Transverse colon (tissue), 4 donors: ENCODE data around the gene PCSK7. TPM values are rescaled to one million over a fixed set of nuclear protein-coding genes. Genes with fewer than 3 reads are reported as not detected.

Source experiments
- DNase-seq: peaks from one replicate; pipeline ENCODE4 v3.0.0-alpha.2; 2019
- H3K27ac ChIP-seq, 4 donors: fragments of 200-600 bp; sonication (generic); 2 replicates each; pipeline ENCODE4 v1.5.1; 2016 to 2018; ENCODE audit warnings: inconsistent platforms in 4 of 4
- H3K27me3 ChIP-seq: fragments of 200-600 bp; sonication (generic); 2 replicates; pipeline ENCODE4 v1.5.1; 2017; ENCODE audit warnings: inconsistent platforms
- H3K36me3 ChIP-seq, 4 donors: fragments of 200-600 bp; sonication (generic); 2 replicates each; pipeline ENCODE4 v1.5.1; 2017 to 2019; ENCODE audit warnings: inconsistent platforms in 4 of 4
- H3K4me1 ChIP-seq, 4 donors: fragments of 200-600 bp; sonication (generic); 2 replicates each; pipeline ENCODE4 v1.5.1; 2017 to 2020; ENCODE audit warnings: inconsistent platforms in 4 of 4
- H3K4me3 ChIP-seq, 4 donors: fragments of 200-600 bp; sonication (generic); 1 replicate in 1 of 4; 2 replicates in 3 of 4; pipeline versions ENCODE4 v1.5.1 to v1.6.1; 2017 to 2019; ENCODE audit warnings: inconsistent platforms in 4 of 4
- H3K9me3 ChIP-seq, 2 donors: fragments of 200-600 bp; sonication (generic); 2 replicates each; pipeline ENCODE4 v1.5.1; 2017 to 2019; ENCODE audit warnings: inconsistent platforms in 2 of 2
- CTCF ChIP-seq, 5 experiments: fragments of 200-600 bp in 3 of 5; fragments of 450-650 bp in 2 of 5; sonication (generic) in 3 of 5; IDR thresholded peaks; 1 replicate in 2 of 5; 2 replicates in 3 of 5; pipeline ENCODE4 v1.5.1; 2016 to 2017; ENCODE audit warnings: antibody characterized with exemption in 5 of 5, inconsistent platforms in 3 of 5, mild to moderate bottlenecking in 2 of 5, moderate library complexity in 1 of 5
- EP300 ChIP-seq: sonication (generic); formaldehyde crosslinking; IDR thresholded peaks from one replicate; pipeline ENCODE4 v1.6.1; 2017; ENCODE audit warnings: antibody characterized with exemption, low read depth
- POLR2A ChIP-seq: fragments of 450-650 bp; IDR thresholded peaks from one replicate; pipeline ENCODE4 v1.6.1; 2016; ENCODE audit warnings: antibody characterized with exemption, mild to moderate bottlenecking, moderate library complexity
- POLR2AphosphoS5 ChIP-seq, 3 donors: sonication (generic); formaldehyde crosslinking; IDR thresholded peaks; one replicate each; pipeline ENCODE4 v1.6.1; 2016; ENCODE audit warnings: antibody characterized with exemption in 3 of 3
- WGBS, 2 donors: methylation state at CpG; one replicate each; pipeline ENCODE4 v1.1.5; 2018; ENCODE audit warnings: low coverage in 1 of 2; 5-methylcytosine and 5-hydroxymethylcytosine counted together
- in situ Hi-C, 4 donors: fragments of 200-750 bp; cut with MboI; loops; one replicate each; pipeline versions ENCODE4 v1.15.0 to v1.15.1; 2017; ENCODE audit warnings: low sequenced_read_pairs in 3 of 4, low pct_ligation_motif_present in 1 of 4, low pct_unique_long_range_greater_than_20kb in 1 of 4
- intact Hi-C: fragments of 100-400 bp; cut with DNase I; formaldehyde crosslinking; loops from one replicate; pipeline ENCODE4 v1.15.1; 2023; ENCODE audit warnings: low total_unique reads
- total RNA-seq, 4 donors: library from RNA; depleted of rRNA; stranded (reverse); fragments of >200 nt; gene quantifications; one replicate each; pipeline ENCODE4 v1.1.0, GENCODE V29; 2016

PCSK7 gene
- total RNA-seq, 4 donors from 2014 or later = 182 to 432 (median 204) TPM

DNA sequence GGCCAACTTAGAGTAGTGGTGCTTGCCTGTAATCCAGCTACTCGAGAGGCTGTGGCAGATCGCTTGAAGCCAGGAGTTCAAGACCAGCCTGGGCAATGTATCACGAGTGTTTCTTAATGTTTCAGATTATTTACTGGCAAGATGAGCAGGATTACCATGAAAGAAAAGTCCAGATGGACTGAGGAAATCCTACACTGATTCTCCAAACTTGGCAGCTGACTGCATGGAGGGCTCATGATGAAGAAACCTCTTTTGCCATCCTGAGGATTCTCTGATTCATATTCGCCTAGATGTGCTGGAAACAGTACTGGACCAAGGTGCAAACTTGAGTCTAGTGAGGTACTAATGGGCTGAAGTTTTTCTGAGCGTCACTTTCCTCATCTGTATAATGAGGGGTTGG, 56.1 kb downstream of the PCSK7 start:
- DNase-seq = no peak
- Histone ChIP-seq H3K9me3 (no peaks in the 10 kb centered on the region), H3K27ac (no peak overlapping the region), H3K4me3 (no peak overlapping the region), H3K36me3 (no peaks in the 10 kb centered on the region), H3K27me3 (no peaks in the 10 kb centered on the region), H3K4me1 (peaks cover 3 to 28% (median 23%) of the 10 kb centered on the region in 4 donors)
- TF ChIP-seq POLR2AphosphoS5 (IDR thresholded peaks at IDR 0.05) (no peak), CTCF (IDR thresholded peaks at IDR 0.05) (no peak), POLR2A (no peak), EP300 (no peak)
- WGBS, 2 donors = 85 to 100% methylated on average over 3 to 5 of the region's 5 CpGs
- in situ Hi-C loops (no loop called here), intact Hi-C loops (no loop called here)

DNA sequence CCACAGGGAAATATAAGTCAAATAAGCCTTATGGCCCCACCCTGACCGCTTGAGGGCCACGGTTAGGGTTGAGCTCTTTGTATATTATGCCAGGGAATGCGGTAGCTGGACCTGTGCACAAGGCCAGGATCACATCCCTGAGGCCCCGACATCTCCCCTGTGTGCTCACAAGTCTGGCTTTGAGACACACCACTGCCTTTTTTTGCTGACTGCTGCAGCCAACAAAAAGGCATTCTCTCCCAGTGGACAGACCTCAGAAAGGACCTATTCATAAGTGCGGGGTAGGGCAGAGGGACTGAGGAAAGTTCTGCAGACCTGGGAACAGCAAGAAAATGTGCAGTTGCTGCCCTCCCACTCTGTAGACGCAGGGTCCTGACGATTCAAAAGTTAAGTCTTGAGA, 56.8 kb downstream of the PCSK7 start:
- WGBS, 2 donors = 40 to 81% methylated on average over 1 to 7 of the region's 7 CpGs
- Histone ChIP-seq H3K4me3 (no peak overlapping the region), H3K9me3 (no peaks in the 10 kb centered on the region), H3K4me1 (peaks cover 2 to 21% (median 18%) of the 10 kb centered on the region in 4 donors), H3K27me3 (no peaks in the 10 kb centered on the region), H3K27ac (no peak overlapping the region), H3K36me3 (no peaks in the 10 kb centered on the region)
- in situ Hi-C loops (no loop called here), intact Hi-C loops (no loop called here)
- DNase-seq = no peak
- TF ChIP-seq EP300 = no peak
- TF ChIP-seq POLR2A = no peak
- no peak for TF ChIP-seq CTCF (IDR thresholded peaks at IDR 0.05)
- no peak for TF ChIP-seq POLR2AphosphoS5 (IDR thresholded peaks at IDR 0.05)

GRCh38 chr11:117172724-117173421, 59.0 kb downstream of the PCSK7 start:
- Histone ChIP-seq H3K27me3 (no peaks in the 10 kb centered on the region), H3K4me3 (no peak overlapping the region), H3K9me3 (no peaks in the 10 kb centered on the region), H3K27ac (peak overlapping the region in 2 of 4 donors; percentile 1 to 17), H3K36me3 (peaks cover 0 to 15% (median 5%) of the 10 kb centered on the region in 4 donors), H3K4me1 (peaks cover 4 to 11% (median 6%) of the 10 kb centered on the region in 4 donors)
- WGBS, 2 donors = 50 to 83% methylated on average over 1 to 14 of the region's 14 CpGs
- in situ Hi-C loops (no loop called here), intact Hi-C loops (no loop called here)
- DNase-seq = no peak
- no peak for TF ChIP-seq POLR2A
- TF ChIP-seq POLR2AphosphoS5 (IDR thresholded peaks at IDR 0.05) = no peak
- no peak for TF ChIP-seq EP300
- no peak for TF ChIP-seq CTCF (IDR thresholded peaks at IDR 0.05)

- no peaks in the 10 kb centered on the region for H3K9me3 ChIP-seq
- DNase-seq = no peak
- no peak overlapping the region for H3K4me3 ChIP-seq
- TF ChIP-seq POLR2AphosphoS5 (IDR thresholded peaks at IDR 0.05) (no peak), CTCF (IDR thresholded peaks at IDR 0.05) (no peak), POLR2A (no peak), EP300 (no peak)
- peaks cover 0 to 16% (median 8%) of the 10 kb centered on the region in 4 donors for H3K36me3 ChIP-seq
- intact Hi-C loops = no loop called here
- 88 to 91% methylated on average over 6 to 14 of the region's 14 CpGs for WGBS, 2 donors
- peaks cover 0 to 4% (median 2%) of the 10 kb centered on the region in 4 donors for H3K4me1 ChIP-seq
- no peaks in the 10 kb centered on the region for H3K27me3 ChIP-seq
- in situ Hi-C loops = no loop called here
- H3K27ac ChIP-seq = peak overlapping the region in 2 of 4 donors; percentile 30 to 57
These were observed 60.3 kb downstream of the PCSK7 start for GRCh38 chr11:117171404-117172061.
